Hypothalamus (tissue), 51 donors: ENCODE data around the gene YBEY.
A peak's percentile ranks its signal among the peaks of the same experiment; 100 is the strongest.
"Not testable (repeated sequence)": the region's sequence is repeated elsewhere in the genome, so short reads cannot be mapped to it uniquely, and the experiment has no call there.

Experiments
- DNase-seq, 51 donors: peaks; one replicate each; lab custom pipeline; 2025; lab: John Stamatoyannopoulos, UW

Gene YBEY, protein sequence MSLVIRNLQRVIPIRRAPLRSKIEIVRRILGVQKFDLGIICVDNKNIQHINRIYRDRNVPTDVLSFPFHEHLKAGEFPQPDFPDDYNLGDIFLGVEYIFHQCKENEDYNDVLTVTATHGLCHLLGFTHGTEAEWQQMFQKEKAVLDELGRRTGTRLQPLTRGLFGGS

DNA sequence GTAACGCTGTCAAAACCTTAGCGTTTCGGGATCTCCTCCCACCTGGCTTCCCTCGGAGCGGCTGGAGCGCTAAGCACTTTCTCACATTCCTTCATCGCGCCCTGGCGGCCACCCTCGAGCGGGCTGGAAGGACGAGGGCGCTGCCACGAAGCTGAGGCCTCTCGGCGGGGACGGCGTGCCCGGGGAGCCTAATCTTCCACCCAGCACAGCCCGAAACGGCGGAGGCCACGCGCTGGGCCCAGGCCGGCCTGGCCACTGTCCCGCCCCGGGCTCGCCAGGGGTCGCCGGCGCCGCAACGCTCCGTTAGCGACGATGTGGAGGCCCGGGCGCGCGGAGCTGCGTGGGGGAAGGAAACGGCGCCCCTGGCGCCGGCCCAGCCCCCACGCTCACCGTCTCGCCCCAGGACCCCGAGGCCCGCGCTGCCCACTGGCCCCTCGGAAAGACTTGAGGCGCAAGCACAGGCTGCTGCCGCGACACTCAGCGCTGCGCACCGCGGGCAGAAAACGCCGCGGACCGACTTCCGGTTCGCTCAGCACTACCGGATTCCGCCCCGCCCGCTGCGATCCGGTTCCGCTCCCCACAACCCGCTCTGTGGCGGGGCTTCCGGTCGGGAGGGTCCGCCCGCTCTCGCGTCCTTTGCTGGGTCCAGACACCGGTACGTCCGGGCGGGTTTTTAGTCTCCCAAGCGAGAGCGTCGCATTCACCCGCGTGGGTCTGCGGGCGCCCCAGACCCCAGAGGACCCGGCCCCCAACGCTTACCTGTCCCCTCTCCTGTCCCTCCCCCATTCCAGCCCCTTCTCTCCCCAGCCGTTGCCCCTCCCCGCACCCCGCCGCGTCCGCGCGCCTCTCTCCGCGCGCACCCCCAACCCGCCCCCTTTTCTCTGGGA is at the start of gene YBEY:
Gene YBEY, plus strand, starts transcription at position 582 of the 887 bp plus-strand sequence. CDS start 572 bp downstream, outside the sequence.
- DNase-seq: peak; percentile 43 to 93 (median 81)

DNA sequence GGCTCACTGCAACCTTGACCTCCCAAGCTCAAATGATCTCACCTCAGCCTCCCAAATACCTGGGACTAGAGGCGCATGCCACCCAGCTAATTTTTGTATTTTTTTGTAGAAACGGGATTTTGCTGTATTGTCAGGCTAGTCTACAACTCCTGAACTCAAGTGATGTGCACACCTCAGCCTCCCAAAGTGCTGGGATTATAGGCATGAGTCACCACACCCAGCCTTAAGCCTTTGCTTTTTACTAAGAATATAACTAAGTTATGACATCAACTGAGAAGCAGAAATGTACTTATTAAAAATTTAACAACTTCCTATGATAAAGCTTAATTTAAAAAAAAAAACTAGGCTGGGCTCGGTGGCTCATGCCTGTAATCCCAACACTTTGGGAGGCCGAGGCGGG is 48.7 kb upstream of the YBEY start:
- no peak for DNase-seq

DNA sequence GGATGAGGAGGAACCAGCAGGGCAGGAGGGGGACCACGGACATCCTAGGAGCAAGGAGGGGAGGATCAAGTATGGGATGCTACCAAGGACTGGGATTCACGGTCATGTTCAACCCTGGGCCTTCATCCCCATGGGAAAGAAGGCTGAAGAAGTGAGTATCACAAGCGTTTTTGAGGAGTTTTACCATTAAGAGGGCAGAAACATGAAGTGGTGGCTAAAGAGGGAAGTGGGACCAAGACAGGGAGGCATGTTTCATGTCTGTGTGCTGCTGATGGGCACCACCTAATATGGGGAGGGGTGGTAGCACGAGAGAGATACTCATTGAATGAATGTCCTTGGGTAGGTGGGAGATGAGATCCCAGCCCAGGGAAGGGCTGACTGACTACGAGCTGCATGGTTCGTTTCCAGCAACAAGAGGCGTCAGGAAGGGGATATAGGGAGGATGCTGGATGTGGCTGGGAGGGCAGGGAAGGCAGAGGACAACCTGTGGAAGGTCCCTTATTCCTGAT is 46.3 kb upstream of the YBEY start:
- DNase-seq: no peak

- not testable (repeated sequence) for DNase-seq
Observed at GRCh38 chr21:46241577-46241976, 44.6 kb upstream of the YBEY start.

DNA sequence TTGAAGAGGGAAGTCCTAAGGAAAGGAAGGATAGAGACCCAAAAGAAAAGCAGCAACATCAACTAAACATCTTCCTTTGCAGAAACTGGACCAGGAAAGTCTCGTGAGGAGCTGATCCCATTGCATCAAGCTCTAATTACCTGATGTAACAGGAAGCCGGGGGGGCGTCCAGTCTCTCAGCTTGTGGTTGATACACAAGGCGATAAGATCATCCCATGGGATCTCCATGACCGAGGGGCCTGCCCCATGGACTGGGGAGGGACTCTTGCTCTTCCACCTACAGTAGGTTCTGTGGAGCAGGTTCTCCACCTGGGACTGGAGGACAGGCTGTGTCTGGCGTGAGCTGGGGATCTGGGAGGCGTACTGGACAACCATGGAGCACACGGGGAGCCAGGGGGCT is 42.8 kb upstream of the YBEY start:
- DNase-seq: no peak

GRCh38 chr21:46243960-46244361 is 42.2 kb upstream of the YBEY start:
- DNase-seq: peak in 3 of 51 donors; percentile 18 to 46 (median 24)

GRCh38 chr21:46244602-46245001 is 41.5 kb upstream of the YBEY start:
- no peak for DNase-seq

GRCh38 chr21:46245213-46245915 is 40.8 kb upstream of the YBEY start:
- no peak for DNase-seq

DNA sequence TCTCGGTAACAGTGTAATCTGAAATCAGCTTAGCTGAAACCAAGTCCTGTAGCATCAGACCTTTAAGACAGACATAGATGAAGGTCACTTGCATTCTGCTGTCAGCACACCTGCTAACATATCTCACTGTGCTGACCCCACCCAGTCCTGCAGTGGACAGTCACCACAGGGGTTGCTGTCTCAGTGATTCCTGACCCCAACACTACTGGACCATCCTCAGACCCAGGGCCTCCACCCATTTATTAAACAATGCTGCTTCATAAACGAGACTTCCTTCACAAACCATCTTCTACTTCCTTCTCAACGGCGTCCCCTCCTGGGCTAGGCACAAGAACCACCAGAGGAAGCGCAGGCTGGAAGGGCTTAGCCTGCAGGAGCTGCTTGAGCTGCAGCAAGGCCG is 39.8 kb upstream of the YBEY start:
- DNase-seq: no peak

DNA sequence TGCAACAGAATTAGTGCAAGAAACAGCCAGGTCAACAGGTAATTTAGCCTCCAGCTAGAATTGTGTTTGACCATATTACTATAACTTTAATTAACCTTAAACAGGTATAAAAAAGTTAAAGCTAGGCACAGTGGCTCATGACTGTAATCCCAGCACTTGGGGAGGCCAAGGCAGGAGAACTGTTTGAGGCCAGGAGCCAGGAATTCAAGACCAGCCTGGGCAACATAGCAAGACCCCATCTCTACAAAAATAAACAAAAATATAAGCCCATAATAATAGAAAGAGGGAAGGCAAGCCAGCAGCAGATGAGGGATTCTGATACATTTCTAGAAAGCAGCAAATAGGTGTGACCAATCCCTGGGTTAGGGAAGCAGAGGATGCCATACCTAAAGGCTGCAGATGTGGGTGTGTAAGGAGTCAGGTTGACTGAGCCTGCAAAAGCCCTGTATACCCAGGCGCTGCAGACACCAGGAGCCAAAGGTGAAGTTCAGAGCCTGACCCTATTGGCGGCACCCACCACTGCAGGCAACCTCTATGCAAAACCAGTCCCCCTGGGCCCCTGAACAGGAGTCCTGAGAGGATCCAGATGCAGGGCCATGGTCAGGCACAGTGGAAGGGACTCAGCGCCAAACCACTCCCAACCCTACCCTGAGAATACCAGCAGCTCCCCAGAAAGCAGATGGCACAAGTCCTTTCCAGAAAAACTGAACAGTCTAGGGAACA is 38.3 kb upstream of the YBEY start:
- DNase-seq: no peak

DNA sequence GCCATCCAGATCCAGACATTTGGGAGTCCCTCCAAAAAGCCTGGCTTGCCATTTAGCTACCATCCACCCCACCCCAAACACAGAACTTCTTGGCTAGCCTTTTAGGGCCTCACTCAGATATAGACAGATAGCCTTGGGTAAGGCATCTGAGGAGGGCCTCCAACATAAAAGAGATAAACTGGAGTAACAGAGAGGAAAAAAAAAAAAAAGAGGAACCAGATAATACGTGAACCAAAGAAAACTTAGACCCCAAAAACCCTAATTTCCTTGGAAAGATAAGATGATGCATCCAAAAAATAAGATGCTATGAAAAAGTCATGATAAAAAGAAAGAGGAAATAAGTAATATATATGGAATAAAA is 37.7 kb upstream of the YBEY start:
- DNase-seq: no peak

DNA sequence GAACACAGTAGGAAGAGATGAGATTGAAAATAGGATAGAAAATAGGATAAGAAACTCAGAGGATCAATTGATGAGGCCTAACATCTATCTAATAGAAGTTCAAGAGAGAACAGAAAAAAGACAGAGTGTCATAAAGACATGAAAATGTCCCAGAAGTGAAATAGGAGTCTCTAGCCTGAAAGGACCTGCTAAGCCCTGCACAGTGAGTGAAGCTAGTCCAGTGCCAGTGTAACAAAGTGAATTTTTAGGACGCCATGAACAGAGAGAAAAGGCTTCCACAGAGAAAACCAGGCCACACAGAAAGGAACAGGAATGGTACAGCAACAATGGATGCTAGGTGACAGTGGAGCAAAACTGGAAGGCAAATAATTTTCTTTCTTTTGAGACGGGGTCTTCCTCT is 37.3 kb upstream of the YBEY start:
- no peak for DNase-seq

GRCh38 chr21:46250146-46250725 is 35.9 kb upstream of the YBEY start:
- no peak for DNase-seq

DNA sequence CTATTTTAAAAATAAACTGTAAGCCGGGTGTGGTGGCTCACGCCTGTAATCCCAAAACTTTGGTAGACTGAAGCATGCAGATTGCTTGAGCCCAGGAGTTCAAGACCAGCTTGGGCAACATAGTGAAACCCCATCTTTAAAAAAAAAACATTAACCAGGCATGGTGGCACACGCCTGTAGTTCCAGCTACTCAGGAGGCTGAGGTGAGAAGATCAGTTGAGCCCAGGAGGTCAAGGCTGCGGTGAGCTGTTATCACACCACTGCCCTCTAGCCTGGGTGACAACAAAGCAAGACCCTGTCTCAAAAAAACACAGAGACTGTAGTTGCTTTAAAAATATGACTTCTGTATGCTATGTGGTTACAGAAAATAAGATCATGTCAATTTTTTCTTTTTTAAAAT is 33.3 kb upstream of the YBEY start:
- no peak for DNase-seq

DNA sequence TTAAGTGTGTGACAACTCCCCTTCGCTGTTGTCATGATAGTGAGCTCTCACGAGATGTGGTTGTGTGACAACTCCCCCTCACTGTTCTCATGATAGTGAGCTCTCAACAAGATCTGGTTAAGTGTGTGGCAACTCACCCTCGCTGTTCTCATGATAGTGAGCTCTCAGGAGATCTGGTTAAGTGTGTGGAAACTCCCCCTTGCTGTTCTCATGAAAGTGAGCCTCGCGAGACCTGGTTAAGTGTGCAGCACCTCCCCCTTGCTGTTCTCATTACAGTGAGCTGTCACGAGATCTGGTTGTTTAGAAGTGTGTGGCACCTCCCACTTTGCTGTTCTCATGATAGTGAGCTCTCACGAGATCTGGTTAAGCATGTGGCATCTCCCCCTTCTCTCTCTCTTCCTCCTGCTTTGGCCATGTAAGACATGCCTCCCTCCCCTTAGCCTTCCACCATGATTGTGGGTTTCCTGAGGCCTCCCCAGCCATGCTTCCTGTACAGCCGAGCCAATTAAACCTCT is 32.5 kb upstream of the YBEY start:
- DNase-seq: no peak

- no peak for DNase-seq
Observed at GRCh38 chr21:46254208-46254975, 31.8 kb upstream of the YBEY start.

DNA sequence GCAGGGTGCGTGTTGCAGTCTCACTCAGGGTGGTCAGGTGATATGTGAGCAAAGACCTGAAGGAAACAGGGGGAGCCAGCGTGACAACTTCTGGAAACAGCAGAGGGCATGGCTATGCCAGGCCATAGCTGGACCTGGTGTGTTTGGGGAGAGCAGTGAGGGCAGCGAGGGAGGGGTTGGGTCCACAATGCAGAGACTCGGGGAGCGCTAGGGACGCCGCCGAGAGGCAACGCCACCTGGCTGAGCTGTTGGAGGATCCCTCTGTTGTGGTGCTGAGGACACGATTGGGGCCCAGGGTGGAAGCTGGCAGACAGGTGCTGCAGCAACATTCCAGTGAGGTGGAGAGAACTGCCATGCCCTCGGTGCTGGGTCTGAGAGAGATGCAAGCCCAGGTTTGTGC is 31.0 kb upstream of the YBEY start:
- no peak for DNase-seq

DNA sequence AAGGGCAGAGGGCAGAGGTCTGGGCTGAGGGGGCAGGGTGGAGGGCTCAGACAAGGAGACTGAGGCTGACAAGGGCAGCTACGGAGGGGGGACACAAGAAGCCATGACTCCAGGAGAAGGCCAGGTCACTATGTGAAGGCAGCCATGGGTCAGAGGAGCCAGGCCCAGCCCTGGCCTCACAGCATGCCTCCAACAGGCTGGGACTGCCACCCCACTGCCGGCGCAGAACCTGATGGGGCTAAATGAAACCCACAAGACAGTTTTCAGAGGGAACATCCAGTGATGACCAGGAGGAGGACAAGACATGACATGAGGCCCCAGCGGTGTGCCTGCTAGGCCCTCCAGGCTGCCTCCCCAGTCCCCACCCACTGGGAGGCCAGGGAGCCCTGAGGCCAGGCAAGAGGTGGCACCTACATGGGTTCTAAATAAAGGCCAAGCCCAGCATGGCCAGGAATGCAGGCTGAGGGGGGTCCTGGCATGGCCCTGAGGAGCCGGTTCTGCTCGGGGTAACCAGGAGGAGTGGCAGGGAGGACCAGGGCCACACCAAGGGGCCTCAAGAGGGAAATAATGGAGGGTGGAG is 30.3 kb upstream of the YBEY start:
- DNase-seq: no peak

DNA sequence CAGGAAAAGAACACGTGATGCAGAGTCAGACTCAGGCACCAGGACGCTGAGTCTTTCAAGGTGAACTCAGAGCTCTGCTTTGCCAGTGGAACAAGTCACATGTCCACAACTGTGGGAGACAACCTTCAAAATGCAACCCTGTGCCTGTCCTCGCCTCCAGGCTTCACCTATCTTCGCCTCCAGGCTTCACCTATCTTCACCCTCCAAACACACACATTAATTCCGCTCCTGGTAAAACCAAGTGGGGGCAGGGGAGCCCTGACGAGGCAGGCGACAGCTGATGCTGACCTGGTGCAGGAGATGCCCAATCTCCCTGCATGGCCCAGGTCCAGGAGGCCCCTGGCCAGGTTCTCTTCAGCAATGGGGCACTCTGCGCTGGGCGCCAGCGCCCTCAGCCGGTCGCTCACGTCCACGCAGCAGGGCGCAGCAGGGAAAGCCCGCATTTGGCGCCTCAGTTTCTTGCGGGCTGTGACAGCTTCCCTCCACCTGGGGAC is 29.6 kb upstream of the YBEY start:
- DNase-seq: no peak
